MM.1S (cell line): ENCODE results near the gene GINS2.

Source experiments
- DNase-seq: peaks from one replicate; pipeline ENCODE4 v3.0.0-alpha.2; 2015
- H2AFZ ChIP-seq: fragments of 300-600 bp; sonication (generic); 2 replicates; pipeline ENCODE4 v1.6.0; 2016; ENCODE audit warnings: antibody characterized with exemption, low read length
- H3F3A ChIP-seq: fragments of 300-600 bp; sonication (generic); 2 replicates; pipeline ENCODE4 v1.6.1; 2016; ENCODE audit warnings: mild to moderate bottlenecking, antibody characterized with exemption, low read length, moderate library complexity, mixed read lengths; ENCODE audit not compliant: insufficient read depth
- H3K27ac ChIP-seq: fragments of 300-600 bp; sonication (generic); 2 replicates; pipeline ENCODE4 v1.5.1; 2016; ENCODE audit warnings: mild to moderate bottlenecking, low read length
- H3K27me3 ChIP-seq: fragments of 300-600 bp; sonication (generic); replicated peaks from 2 replicates; pipeline ENCODE4 v1.6.0; 2016; ENCODE audit warnings: low read length; ENCODE audit not compliant: insufficient read depth
- H3K36me3 ChIP-seq: fragments of 300-600 bp; sonication (generic); replicated peaks from 2 replicates; pipeline ENCODE4 v1.6.1; 2016; ENCODE audit warnings: mild to moderate bottlenecking, low read length, mixed read lengths; ENCODE audit not compliant: insufficient read depth
- H3K4me1 ChIP-seq: fragments of 300-600 bp; sonication (generic); 2 replicates; pipeline ENCODE4 v1.6.1; 2016; ENCODE audit warnings: low read length, mixed read lengths
- H3K4me2 ChIP-seq: fragments of 300-600 bp; sonication (generic); 2 replicates; pipeline ENCODE4 v1.6.0; 2016; ENCODE audit warnings: low read depth, low read length
- H3K4me3 ChIP-seq: fragments of 300-600 bp; sonication (generic); 2 replicates; pipeline ENCODE4 v1.5.1; 2016; ENCODE audit warnings: low read length, mixed read lengths
- H3K79me2 ChIP-seq: fragments of 300-600 bp; sonication (generic); 2 replicates; pipeline ENCODE4 v1.6.1; 2016; ENCODE audit warnings: mixed run types, low read length, mixed read lengths
- H3K9ac ChIP-seq: fragments of 300-600 bp; sonication (generic); 2 replicates; pipeline ENCODE4 v1.6.1; 2016; ENCODE audit warnings: low read length, mixed read lengths
- H3K9me2 ChIP-seq: fragments of 300-600 bp; sonication (generic); replicated peaks from 2 replicates; pipeline ENCODE4 v1.6.1; 2016; ENCODE audit warnings: mild to moderate bottlenecking, low read length, mixed read lengths; ENCODE audit not compliant: insufficient read depth
- H3K9me3 ChIP-seq: fragments of 300-600 bp; sonication (generic); replicated peaks from 2 replicates; pipeline ENCODE4 v1.6.1; 2016; ENCODE audit warnings: mild to moderate bottlenecking, low read length, mixed read lengths; ENCODE audit not compliant: insufficient read depth
- H4K20me1 ChIP-seq: fragments of 300-600 bp; sonication (generic); 2 replicates; pipeline ENCODE4 v1.6.1; 2016; ENCODE audit warnings: mild to moderate bottlenecking, low read length, moderate library complexity, mixed read lengths; ENCODE audit not compliant: insufficient read depth
- CTCF ChIP-seq: fragments of 300-600 bp; sonication (generic); IDR thresholded peaks from 2 replicates; pipeline ENCODE4 v1.5.1; 2016; ENCODE audit warnings: antibody characterized with exemption, low read length, mixed read lengths
- EZH2 ChIP-seq: fragments of 300-600 bp; sonication (generic); optimal IDR thresholded peaks from 2 replicates; pipeline ENCODE3; 2017; ENCODE audit warnings: low read depth, mild to moderate bottlenecking, antibody characterized with exemption, low read length, mixed read lengths
- EZH2phosphoT487 ChIP-seq: fragments of 300-600 bp; sonication (generic); IDR thresholded peaks from 2 replicates; pipeline ENCODE4 v1.6.1; 2018; ENCODE audit warnings: antibody characterized with exemption, low read length

The GINS2 gene

GRCh38 chr16:85729452-85730185 lies 40.9 kb upstream of the GINS2 start:
- H3F3A ChIP-seq, result no peaks in the 10 kb centered on the region
- no peak overlapping the region for H2AFZ ChIP-seq
- no peaks in the 10 kb centered on the region for H4K20me1 ChIP-seq
- H3K4me1 ChIP-seq, result no peaks in the 10 kb centered on the region
- H3K27me3 ChIP-seq, result no peaks in the 10 kb centered on the region; the same call in 1 of the 2 replicates
- H3K4me3 ChIP-seq, result no peak overlapping the region
- no peak overlapping the region for H3K27ac ChIP-seq
- no peaks in the 10 kb centered on the region for H3K9me2 ChIP-seq
- no peaks in the 10 kb centered on the region for H3K36me3 ChIP-seq
- no peaks in the 10 kb centered on the region for H3K79me2 ChIP-seq
- H3K9me3 ChIP-seq, result no peaks in the 10 kb centered on the region
- no peak overlapping the region for H3K9ac ChIP-seq
- no peak overlapping the region for H3K4me2 ChIP-seq
- TF ChIP-seq EZH2 (no peak), EZH2phosphoT487 (no peak), CTCF (no peak)
- DNase-seq, result no peak

GRCh38 chr16:85728879-85729278 lies 40.1 kb upstream of the GINS2 start:
- no peak for TF ChIP-seq EZH2
- no peak for TF ChIP-seq CTCF
- no peak for TF ChIP-seq EZH2phosphoT487
- Histone ChIP-seq H3K79me2 (no peaks in the 10 kb centered on the region), H3K4me3 (no peak overlapping the region), H3K4me2 (no peak overlapping the region), H3K27ac (no peak overlapping the region), H3K36me3 (no peaks in the 10 kb centered on the region), H3K9me3 (no peaks in the 10 kb centered on the region), H3K4me1 (no peaks in the 10 kb centered on the region), H3K27me3 (peaks cover under 1% of the 10 kb centered on the region; the same call in 1 of the 2 replicates), H3K9ac (no peak overlapping the region), H4K20me1 (no peaks in the 10 kb centered on the region), H3K9me2 (no peaks in the 10 kb centered on the region), H2AFZ (no peak overlapping the region), H3F3A (no peaks in the 10 kb centered on the region)
- no peak for DNase-seq

- Histone ChIP-seq H3K4me1 (no peaks in the 10 kb centered on the region), H2AFZ (no peak overlapping the region), H3K27ac (no peak overlapping the region), H3K79me2 (no peaks in the 10 kb centered on the region), H3F3A (no peaks in the 10 kb centered on the region), H3K27me3 (peaks cover 6% of the 10 kb centered on the region; the same call in 1 of the 2 replicates), H4K20me1 (no peaks in the 10 kb centered on the region), H3K36me3 (no peaks in the 10 kb centered on the region), H3K9ac (no peak overlapping the region), H3K9me2 (no peaks in the 10 kb centered on the region), H3K4me2 (no peak overlapping the region), H3K9me3 (no peaks in the 10 kb centered on the region), H3K4me3 (no peak overlapping the region)
- no peak for DNase-seq
- TF ChIP-seq EZH2phosphoT487 (no peak), CTCF (no peak), EZH2 (no peak)
Observed at GRCh38 chr16:85724936-85725335, 36.2 kb upstream of the GINS2 start.
